GM19463 (cell line): ENCODE measurements around the gene CDK5RAP2.
"Not testable (repeated sequence)": the region's sequence is repeated elsewhere in the genome, so short reads cannot be mapped to it uniquely, and the experiment has no call there.

Experiments used
- ATAC-seq: cut with Tn5 transposase; IDR thresholded peaks from one replicate; pipeline ENCODE4 v1.9.1; 2021; ENCODE audit warnings: mild to moderate bottlenecking, moderate library complexity; ENCODE audit not compliant: unreplicated experiment

The CDK5RAP2 gene

DNA sequence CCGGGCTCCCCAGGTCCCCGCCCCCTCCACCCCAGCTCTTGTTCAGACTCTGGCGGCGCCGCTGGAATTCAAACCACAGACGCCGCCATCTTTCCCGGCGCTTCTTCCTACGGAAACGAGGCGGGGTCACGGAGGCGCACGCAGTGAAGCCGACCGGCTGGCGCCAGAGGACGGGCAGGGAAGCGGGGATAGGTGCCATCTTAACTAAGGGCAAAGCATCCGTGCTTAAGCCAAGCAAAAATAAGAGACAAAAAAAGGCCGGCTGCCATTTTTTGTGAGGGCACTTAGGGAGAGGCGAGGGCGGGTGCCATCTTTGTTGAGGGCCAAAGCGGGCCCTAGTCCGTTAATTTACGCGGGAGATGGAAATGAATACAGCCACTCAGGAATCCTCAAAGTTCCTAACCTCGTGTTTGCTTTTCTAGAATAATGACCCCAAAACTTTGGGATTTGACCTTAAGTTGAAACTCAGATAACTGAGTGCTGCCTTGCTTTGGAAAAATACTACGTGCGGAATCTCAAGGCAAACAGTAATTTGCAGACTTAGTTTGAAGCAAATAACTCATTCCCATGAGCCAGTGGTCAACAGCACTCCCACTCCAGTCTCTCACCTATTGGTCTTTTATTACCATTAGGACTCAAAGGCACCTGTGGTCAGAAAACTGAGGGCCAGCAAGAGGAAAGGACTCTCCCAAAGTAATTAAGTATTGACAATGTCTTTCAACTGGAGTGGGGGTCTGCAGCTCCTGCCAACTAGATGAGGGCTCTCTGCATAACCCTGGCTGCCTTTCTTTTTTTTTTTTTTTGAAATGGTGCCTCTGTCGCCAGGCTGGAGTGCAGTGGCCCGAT is at the start of gene CDK5RAP2:
Gene CDK5RAP2, minus strand, starts transcription at position 117 of the 846 bp plus-strand sequence. CDS start 189 bp downstream, outside the sequence.
- peak; percentile 87 for ATAC-seq

DNA sequence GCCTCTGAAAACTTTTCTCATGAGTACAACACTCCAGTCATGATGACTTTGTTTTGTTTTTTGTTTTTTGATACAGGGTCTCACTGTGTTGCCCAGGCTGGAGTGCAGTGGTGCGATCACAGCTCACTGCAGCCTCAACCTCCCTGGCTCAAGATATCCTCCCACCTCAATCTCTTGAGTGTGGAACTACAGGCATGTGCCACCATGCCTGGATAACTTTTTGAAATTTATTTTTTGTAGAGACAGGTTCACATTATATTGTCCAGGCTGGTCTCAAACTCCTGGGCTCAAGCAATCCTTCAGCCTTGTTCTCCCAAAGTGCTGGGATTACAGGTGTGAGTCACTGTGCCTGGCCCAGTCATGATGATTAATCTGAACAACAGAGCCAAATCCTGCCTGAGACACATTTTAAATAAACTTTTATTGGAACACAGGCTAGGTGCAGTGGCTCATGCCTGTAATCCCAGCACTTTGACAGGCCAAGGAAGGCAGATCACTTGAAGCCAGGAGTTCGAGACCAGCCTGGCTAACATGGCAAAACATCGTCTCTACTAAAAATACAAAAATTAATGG is 49.0 kb upstream of the CDK5RAP2 start:
- ATAC-seq = not testable (repeated sequence)

DNA sequence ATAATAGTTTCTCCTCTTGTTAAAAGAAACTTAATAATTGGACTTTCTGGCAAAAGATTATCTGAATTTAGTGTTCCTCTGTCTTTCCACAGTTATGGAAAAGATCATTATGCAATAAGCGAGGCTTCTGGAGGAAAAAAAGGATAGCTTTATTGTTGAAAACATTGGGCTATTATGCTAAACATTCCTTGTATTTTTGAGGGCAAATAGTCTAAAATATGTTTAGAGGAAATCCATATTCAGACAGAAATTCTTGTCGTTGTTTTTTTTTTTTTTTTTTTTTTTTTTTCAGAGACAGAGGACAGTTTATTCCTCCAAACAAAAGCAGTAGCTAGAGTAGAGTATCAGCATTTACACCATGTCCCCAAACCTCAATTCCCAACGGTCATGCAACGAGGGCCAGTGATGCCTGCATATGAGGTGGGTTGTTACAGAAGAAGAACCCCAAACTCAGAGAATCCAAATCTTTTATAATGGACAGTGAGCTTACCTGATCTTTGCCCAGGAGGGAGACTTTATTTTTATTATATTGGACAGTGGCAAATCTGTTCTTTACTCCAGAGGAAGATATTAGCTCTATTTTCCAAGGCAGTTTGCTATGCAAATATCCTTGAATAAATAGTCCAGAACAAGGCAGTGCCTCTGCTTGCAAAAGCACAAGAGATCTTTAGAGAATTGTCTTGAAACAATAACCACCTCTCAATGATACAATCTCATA is 48.4 kb upstream of the CDK5RAP2 start:
- ATAC-seq = no peak

DNA sequence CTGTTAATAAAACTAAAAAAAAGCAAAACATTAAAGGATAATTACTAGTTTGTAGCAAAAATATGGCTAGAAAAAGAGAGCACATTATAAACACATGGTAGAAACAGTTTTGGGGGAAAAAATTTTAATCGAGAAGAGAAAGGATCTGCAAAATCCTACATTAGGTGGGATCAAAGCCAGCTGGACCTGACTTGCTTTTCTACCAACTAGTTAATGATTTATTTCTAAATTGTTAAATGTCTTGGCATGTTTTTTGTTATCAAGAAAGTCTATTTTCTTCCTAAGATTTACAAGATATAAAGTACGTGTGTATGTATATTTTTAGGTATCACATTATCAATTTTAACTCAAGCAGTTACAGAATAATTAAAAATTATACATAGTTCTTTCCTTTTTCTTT is 47.1 kb upstream of the CDK5RAP2 start:
- ATAC-seq = no peak

DNA sequence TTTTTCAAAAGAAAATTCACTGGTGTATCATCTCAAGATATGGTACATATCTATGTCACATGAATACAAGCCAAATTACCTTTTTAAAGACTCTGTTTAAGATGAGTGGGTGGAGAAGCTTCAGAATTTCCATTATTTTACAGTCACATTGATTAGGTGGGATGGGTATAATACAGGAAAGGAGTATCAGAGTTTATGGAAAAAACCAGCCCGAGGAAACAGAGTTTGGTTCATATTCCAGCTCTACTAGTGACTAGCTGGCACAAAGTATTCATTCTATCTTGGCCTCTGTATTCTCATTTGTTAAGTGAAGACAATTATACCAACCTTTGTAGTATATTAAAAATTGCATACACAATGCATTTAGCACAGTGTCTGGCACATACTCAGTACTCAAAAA is 46.5 kb upstream of the CDK5RAP2 start:
- ATAC-seq = no peak

DNA sequence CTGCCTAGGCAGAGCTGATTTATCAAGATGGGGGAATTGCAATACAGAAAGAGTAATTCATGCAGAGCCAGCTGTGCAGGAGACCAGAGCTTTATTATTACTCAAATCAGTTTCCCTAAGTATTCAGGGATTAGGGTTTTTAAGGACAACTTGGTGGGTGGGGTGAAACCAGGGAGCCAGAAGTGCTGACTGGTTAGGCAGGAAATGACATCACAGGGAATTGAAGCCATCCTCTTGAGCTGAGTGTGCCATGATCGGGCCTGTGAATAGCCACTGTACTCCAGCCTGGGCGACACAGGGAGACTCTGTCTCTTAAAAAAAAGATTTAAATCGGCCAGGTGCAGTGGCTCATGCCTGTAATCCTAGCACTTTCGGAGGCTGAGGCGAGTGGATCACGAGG is 45.3 kb upstream of the CDK5RAP2 start:
- no peak for ATAC-seq

DNA sequence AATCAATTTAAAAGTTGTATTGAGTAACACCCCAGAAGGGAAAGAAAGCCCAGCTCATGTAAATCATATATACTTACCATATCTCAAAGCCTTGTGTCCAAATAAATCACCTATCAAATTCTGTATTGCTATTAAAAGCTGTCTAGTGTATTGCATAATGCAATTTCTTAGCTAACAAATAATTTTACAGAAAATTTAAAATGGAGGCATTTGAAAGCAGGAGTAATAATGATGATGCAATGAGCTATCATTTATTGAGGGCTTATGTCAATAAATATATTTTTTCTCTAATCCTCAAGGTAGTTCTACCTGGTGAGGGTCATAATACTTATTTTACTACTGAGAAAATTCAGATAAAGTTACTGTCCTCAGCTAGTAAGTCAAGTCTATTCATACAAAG is 42.8 kb upstream of the CDK5RAP2 start:
- no peak for ATAC-seq

DNA sequence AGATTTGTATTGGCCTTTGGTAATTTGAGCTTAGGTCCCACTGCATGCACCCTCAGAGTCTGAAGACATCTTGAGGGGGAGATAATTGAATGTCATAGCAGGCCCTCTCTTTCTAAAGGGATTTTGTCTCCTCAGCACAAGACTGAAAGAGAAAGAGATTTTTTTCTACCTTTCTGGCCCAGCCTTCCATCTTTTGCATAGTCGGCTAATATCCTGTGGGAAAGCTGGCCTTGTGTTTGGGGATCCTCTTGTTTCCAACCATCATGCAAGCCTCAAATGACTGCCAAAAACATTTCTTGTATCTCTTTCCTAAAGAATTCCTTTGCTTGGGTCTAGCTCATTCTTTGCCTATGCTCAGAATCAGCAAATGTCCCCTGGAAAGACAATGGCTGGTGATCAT is 42.0 kb upstream of the CDK5RAP2 start:
- no peak for ATAC-seq

DNA sequence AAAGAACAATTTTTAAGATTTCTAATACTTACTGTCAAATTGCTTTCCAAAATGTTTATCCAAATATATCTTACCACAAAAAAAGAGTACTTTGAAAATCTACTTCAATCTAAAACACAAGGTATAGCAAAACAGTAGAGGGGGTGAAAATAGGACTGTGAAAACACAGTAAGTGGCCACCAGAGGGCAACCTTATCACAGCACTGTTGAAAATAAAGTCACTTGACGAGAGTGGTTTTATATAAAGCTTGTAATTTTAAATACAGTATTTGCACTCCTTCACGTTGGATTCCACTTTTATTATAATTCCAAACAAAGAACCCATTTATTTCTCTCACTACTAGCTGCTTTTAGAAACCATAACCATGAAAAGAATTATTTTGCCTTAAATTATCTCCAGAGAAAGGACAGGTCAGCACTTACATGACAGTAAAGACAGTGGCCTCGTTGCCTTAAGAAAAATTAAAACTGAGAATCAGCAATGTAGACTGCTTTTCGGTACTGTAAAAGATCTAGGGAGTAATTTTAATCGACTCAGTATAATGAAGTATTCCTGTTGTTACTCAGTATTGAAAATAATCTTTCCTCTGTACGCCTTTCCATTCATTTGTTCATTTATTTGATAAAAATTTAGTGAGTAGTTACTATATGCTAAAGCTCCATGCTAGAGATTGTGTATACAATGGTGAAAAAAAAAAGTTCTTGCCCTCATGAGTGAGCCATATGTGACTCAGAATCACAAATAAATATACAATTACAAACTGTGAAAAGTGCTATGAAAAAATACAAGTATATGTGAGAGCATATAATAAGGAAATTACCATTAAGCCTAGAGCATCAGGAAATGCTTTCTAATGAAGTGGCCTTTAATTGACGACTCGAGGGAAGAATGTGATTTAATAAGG is 40.0 kb upstream of the CDK5RAP2 start:
- ATAC-seq = peak; percentile 58

DNA sequence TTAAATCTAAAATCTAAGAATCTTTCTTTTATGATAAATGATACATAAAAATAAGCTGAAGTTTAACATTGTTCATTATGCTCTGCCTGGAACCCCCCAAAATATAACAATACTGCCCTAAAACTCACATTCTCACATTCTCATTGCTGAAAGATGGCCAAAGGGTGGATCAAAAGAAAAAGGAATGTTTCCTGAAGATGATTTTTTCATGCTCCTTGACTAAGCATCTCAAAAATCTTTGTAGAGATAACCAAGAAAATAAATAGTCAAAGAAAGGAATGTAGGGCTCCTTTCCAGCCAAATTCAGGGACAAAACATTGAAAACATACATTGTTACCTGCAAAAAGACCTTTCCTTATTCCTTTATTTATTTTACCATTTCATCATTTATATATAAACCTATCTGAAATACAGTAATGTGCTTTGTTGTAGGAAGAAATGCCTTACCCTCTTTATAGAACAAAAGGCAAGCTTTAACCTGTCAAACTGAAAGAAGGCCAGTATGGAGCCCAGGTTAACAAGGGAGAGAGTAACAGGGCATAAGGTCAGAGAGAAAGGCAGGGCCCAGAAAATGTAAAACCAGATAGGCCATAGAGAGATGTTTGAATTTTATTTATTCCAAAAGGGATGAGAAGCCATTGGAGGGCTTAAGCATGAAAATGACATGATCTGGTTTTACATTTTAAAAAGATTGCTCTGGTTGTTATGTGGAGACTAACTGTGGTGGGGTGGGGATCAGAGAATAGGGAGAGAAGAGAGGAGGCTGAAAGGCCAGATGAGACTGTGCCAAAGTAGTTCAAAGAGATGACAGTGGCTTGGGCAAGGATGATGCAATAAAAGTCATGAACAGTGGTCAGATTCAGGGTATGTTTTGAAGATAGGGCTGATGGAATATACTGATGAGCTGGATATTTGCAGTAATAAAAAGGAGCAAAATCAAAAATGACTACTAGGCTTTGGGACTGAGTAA is 37.3 kb upstream of the CDK5RAP2 start:
- ATAC-seq = no peak

DNA sequence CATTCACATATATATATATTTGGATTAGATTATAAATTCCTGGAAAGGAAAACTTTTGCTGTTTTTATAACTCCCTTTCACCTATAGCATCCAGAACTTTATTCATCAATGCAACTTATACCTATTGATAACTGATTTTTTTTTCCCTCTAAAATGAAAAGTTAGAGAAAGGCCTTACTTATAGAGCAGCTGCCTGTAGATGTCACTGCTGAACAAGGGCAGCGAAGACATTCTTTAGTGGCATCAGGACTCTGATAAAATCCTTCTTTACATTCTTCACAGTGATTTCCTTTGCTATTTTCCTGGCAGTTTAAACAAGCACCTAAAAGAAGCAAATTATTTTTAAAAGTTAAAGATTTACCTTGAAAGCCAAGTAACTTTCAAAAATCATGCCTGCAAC is 32.3 kb upstream of the CDK5RAP2 start:
- no peak for ATAC-seq

DNA sequence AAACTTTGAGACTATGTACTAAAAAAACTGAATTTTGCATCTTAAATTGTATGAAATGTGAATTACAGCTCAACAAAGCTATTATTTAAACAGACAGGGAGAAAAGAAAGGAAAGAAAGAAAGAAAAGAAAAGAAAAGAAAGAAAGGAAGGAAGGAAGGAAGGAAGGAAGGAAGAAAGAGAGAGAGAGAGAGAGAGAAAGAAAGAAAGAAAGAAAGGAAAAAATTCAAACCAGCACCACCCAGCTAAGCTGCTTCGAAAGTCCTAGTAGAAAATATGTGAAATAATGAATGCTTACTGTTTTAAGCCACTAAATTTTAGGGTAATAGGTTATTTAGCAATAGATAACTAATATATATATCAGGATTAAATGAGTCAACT is 31.7 kb upstream of the CDK5RAP2 start:
- ATAC-seq = no peak

DNA sequence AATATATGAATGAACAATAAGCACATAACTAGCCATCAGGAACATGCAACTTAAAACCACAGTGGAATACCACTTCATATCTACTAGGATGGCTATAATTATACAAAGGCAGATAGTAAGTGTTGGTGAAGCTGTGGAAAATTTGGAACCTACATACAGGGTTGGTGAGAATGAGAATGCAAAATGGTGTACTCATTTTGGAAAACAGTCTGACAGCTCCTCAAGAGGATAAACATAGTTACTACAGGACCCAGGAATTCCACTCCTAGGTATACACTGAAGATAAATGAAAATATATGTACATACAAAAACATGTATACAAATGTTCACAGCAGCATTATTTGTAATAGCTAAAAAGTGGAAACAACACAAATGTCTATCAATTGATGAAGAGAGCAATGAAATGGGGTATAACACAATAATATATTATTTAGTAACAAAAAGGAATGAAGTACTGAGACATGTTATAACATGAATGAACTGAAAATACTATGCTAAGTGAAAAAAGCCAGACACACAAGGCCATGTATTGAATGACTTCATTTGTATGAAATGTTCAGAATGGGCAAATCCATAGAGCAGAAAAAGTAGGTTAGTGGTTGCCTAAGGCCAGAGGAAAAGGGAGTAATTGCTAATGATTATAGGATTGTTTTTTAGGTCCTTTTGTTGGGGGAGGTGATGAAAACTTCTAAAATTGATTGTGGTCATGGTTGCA is 31.2 kb upstream of the CDK5RAP2 start:
- ATAC-seq = no peak

DNA sequence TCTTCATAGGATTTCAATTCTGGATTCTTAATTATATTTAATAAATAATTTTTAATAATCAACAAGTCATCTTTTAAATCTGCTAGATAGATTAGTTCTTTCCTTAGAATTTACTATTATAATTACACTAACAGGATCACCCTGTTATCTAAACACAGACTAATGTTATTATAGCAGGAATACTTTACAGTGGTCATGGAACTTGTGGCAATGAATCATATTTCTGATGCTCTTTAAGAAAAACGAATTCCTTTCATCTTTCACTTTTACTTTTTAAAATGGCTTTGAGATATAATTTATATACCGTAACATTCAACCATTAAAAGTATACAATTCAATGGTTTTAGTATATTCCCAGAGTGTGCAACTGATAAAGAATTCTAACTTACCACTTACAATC is 29.7 kb upstream of the CDK5RAP2 start:
- ATAC-seq = no peak

DNA sequence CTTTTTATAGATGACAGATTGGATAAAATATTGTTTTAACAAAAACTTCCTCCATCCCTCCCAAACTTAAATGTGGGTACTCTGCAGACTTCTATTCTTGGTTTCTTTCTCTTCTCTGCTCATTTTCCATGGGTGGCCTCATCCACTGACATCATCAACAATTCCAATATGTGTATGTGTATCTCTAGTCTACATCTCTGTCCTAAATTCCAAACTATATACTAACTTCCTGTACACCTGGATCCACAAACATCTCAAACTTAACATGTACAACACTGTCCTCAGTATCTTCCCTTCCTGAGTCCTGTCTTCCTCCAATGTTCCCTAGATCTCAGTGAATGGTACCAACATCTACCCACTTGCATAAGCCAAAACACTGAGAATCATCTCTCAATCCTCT is 28.5 kb upstream of the CDK5RAP2 start:
- no peak for ATAC-seq

DNA sequence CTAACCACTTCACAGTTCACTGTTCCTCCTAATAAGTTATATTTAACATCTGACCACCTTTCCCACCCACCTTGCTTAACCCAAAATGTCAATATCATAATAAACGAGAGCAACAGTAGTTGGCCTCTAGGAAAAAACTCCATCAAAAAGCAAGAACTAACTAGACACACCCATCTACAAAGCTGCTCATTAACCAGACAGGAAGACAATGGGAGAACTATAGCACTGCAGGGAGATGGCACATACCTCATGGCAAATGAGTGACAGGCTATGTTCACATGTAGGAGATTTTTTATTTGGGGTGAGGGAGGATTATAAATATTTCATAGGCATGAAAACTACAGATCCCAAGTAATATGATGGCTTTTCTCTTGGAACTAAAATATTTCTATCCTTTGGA is 23.6 kb upstream of the CDK5RAP2 start:
- no peak for ATAC-seq

DNA sequence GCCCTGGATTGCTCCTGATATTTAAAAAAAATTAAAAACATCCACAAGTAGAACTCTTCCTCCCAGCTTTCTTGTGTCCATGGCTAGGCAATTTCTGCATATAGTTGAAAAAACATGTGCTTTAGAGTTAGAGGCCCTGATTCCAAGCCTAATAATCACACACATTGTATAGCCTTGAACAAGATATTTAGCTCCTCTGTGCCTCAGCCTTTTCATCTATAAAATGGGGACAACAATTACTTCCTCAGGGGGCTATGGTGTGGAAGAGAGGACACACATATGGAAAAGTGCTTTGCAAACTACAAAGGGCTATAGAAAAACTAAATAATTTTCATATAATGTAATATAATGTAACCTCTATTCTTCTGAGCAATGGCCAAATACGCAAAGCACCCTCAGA is 23.0 kb upstream of the CDK5RAP2 start:
- no peak for ATAC-seq

DNA sequence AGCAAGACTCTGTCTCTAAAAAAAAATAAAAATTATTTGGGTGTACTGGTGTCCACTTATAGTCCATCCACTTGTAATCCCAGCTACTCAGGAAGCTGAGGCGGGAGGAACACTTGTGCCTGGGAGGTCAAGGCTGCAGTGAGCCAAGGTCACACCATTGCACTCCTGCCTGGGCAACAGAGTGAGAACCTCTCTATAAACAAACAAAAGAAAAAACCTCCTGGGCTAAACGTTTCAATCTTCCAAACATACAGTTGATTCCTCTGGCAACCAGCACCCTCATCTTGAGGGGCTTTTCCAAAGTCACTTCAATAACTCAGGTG is 13.9 kb upstream of the CDK5RAP2 start:
- ATAC-seq = no peak

DNA sequence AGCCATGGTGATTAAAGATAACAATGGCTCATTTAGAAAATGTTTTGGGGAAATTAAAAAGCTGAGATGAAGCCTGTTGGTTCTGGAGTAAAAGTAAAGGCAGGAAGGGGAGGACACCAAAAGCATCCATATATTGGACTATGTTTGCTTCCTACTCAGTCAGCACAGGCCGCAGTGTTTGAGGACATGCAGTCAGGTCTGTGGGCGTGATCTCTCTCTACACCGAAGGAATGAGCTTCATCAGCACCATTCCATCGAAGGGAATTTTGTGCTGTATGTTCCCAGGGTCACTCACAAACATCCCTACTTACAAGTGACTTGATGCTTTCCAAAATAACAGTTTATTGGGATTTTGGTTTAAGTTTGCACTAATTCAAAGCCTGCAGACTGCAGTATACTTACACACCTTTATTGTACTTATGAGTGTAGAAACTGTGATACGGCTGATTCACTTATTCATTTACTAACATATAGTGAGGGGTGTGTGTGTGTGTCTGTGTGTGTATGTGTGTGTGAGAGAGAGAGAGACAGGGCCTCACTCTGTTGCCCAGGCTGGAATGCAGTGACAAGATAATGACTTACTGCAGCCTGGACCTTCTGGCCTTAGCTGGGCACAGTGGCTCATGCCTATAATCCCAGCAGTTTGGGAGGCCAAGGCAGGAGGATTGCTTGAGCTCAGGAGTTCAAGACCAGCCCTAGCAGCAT is 13.4 kb upstream of the CDK5RAP2 start:
- no peak for ATAC-seq
